Measurements from ENCODE around the gene RPS6KC1. TPM values are rescaled to one million over a fixed set of nuclear protein-coding genes. Genes with fewer than 3 reads are reported as not detected.

RPS6KC1 gene
- polyA plus RNA-seq, 3 donors = 8.9 to 16.0 (median 11.4) TPM

DNA sequence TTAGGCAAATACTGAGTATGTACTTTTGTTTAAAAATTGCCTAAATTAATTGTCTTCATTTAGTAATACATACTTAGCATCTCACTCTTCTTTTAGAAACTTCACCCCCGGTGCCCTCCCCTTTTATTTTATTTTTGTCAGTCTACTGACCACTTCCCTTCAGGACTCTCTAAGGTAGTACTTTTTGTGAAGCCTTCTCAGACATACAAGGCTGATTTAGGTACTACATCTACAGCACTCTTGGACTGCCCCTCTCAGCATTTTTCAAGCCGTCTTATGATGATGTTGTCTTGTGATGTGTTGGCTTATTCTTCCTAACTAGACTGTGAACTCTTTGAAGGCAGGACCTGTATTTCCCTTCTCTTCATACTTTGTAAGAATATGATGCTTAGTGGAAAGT is 24.7 kb downstream of the RPS6KC1 start:
- no peak overlapping the region for H3K4me2 ChIP-seq (replicated peaks; ENCODE audit: extremely low read depth, low read length, poor library complexity, severe bottlenecking)

DNA sequence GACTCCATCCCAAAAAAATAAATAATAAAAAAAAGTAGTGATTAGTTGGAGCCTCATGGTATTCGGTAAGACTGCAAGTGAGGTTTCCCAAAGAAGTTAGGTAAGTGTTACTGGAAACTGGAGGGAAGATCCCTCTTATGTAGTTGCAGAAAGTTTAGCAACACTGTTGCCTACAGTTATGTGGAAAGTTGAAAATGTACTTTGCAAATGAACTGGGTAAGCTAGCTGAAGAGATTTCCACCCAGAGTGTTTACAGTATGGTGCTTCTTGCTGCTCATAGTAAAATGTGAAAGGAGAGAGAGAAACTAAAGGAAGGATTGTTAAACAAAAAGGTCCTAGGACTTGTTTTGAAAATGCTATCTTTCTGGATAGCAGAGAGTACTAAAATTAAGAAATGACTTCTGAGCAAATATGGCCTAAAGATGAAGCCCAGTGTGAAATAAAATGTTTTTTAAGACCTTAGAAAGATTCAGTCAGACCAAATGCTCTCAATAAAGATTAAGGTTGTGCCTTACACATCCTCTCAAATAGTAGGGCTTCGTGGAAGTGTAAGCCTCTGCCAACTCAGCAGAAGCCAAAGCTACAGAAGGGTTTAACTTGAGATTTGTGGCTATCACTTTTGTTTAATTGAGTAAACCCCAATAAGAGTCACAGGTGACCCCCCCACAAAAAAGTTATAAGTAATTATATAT is 31.5 kb downstream of the RPS6KC1 start:
- Mint-ChIP-seq H3K9me3 (no peaks in the 10 kb centered on the region), H3K27me3 (ENCODE audit: low read depth in 3 of 3) (no peaks in the 10 kb centered on the region), H3K4me3 (no peak overlapping the region), H3K27ac (peak overlapping the region in 1 of 7 donors; percentile 50), H3K36me3 (peaks cover 53 to 77% of the 10 kb centered on the region in 2 donors), H3K4me1 (no peaks in the 10 kb centered on the region)
- H3K4me2 ChIP-seq (replicated peaks; ENCODE audit: extremely low read depth, low read length, poor library complexity, severe bottlenecking) = no peak overlapping the region
- H3K4me3 ChIP-seq (replicated peaks in 1 of 3; ENCODE audit: low read depth in 2 of 3, low read length in 3 of 3) = no peak overlapping the region
- H3K27ac ChIP-seq (ENCODE audit: low read depth in 1 of 2, low read length in 2 of 2) = no peak overlapping the region
- no peaks in the 10 kb centered on the region for H4K20me1 ChIP-seq (ENCODE audit: insufficient read depth, low read length)
- TF ChIP-seq, protein P1, sequence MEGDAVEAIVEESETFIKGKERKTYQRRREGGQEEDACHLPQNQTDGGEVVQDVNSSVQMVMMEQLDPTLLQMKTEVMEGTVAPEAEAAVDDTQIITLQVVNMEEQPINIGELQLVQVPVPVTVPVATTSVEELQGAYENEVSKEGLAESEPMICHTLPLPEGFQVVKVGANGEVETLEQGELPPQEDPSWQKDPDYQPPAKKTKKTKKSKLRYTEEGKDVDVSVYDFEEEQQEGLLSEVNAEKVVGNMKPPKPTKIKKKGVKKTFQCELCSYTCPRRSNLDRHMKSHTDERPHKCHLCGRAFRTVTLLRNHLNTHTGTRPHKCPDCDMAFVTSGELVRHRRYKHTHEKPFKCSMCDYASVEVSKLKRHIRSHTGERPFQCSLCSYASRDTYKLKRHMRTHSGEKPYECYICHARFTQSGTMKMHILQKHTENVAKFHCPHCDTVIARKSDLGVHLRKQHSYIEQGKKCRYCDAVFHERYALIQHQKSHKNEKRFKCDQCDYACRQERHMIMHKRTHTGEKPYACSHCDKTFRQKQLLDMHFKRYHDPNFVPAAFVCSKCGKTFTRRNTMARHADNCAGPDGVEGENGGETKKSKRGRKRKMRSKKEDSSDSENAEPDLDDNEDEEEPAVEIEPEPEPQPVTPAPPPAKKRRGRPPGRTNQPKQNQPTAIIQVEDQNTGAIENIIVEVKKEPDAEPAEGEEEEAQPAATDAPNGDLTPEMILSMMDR (IDR thresholded peaks at IDR 0.05) = no peak
- H3K9ac ChIP-seq (ENCODE audit: insufficient read depth, low read length, poor library complexity, severe bottlenecking) = no peak overlapping the region
- H2AFZ ChIP-seq (ENCODE audit: insufficient read depth, low read depth, low read length, poor library complexity, severe bottlenecking) = no peak overlapping the region
- 100% methylated on average over 1 of the region's 2 CpGs for WGBS (ENCODE audit: insufficient coverage)
- intact Hi-C loops (cut with micrococcal nuclease) = no loop called here
- H3K27me3 ChIP-seq (ENCODE audit: control insufficient read depth in 2 of 2, insufficient read depth in 2 of 2, low read length in 2 of 2) = no peaks in the 10 kb centered on the region
- H3K9me3 ChIP-seq (replicated peaks in 1 of 2; ENCODE audit: control insufficient read depth in 1 of 2, insufficient read depth in 1 of 2, low read length in 2 of 2) = no peaks in the 10 kb centered on the region
- DNase-seq = no peak
- no peaks in the 10 kb centered on the region for H3K4me1 ChIP-seq (ENCODE audit: control insufficient read depth in 1 of 2, insufficient read depth in 2 of 2, low read length in 2 of 2)
- H3K36me3 ChIP-seq (replicated peaks in 1 of 2; ENCODE audit: control insufficient read depth in 1 of 2, insufficient read depth in 2 of 2, low read length in 2 of 2) = peaks cover 41 to 85% of the 10 kb centered on the region in 2 donors
- H3K79me2 ChIP-seq (ENCODE audit: insufficient read depth, low read length) = no peaks in the 10 kb centered on the region

More for the DNA sequence above, 24.7 kb downstream of the RPS6KC1 start:
- Histone ChIP-seq H4K20me1 (ENCODE audit: insufficient read depth, low read length) (peaks cover 4% of the 10 kb centered on the region), H3K4me3 (replicated peaks in 1 of 3; ENCODE audit: low read depth in 2 of 3, low read length in 3 of 3) (no peak overlapping the region), H3K27me3 (ENCODE audit: control insufficient read depth in 2 of 2, insufficient read depth in 2 of 2, low read length in 2 of 2) (no peaks in the 10 kb centered on the region), H3K4me1 (ENCODE audit: control insufficient read depth in 1 of 2, insufficient read depth in 2 of 2, low read length in 2 of 2) (peaks cover 0 to 3% of the 10 kb centered on the region in 2 donors), H2AFZ (ENCODE audit: insufficient read depth, low read depth, low read length, poor library complexity, severe bottlenecking) (no peak overlapping the region), H3K36me3 (replicated peaks in 1 of 2; ENCODE audit: control insufficient read depth in 1 of 2, insufficient read depth in 2 of 2, low read length in 2 of 2) (peaks cover 9 to 30% of the 10 kb centered on the region in 2 donors), H3K9ac (ENCODE audit: insufficient read depth, low read length, poor library complexity, severe bottlenecking) (no peak overlapping the region), H3K27ac (ENCODE audit: low read depth in 1 of 2, low read length in 2 of 2) (no peak overlapping the region), H3K79me2 (ENCODE audit: insufficient read depth, low read length) (peaks cover 7% of the 10 kb centered on the region), H3K9me3 (replicated peaks in 1 of 2; ENCODE audit: control insufficient read depth in 1 of 2, insufficient read depth in 1 of 2, low read length in 2 of 2) (no peaks in the 10 kb centered on the region)
- TF ChIP-seq, protein P1 (IDR thresholded peaks at IDR 0.05) = no peak
- Mint-ChIP-seq H3K27ac (no peak overlapping the region), H3K9me3 (no peaks in the 10 kb centered on the region), H3K36me3 (peaks cover 29 to 35% of the 10 kb centered on the region in 2 donors), H3K27me3 (ENCODE audit: low read depth in 3 of 3) (no peaks in the 10 kb centered on the region), H3K4me3 (no peak overlapping the region), H3K4me1 (peaks cover 6% of the 10 kb centered on the region)
- intact Hi-C loops (cut with micrococcal nuclease) = no loop called here
- 100% methylated on average over 1 of the region's 2 CpGs for WGBS (ENCODE audit: insufficient coverage)
- DNase-seq = no peak
